GM10847 (cell line): ENCODE measurements around the gene ARMCX4.

ENCODE experiments used
- POLR2A ChIP-seq: IDR thresholded peaks from 2 replicates; pipeline ENCODE4 v1.6.1; 2011; ENCODE audit not compliant: insufficient read length; ENCODE audit errors: extremely low read depth

ARMCX4 gene

GRCh38 chrX:101530944-101531343, 45.7 kb downstream of the ARMCX4 start:
- no peak for TF ChIP-seq POLR2A
